A549 (cell line): ENCODE results near the gene TRPV4. TPM values are rescaled to one million over a fixed set of nuclear protein-coding genes. Genes with fewer than 3 reads are reported as not detected.
A peak's percentile ranks its signal among the peaks of the same experiment; 100 is the strongest.

Experiments used
- ATAC-seq, 2 experiments: fragments of 200-7000 bp in 1 of 2; fragments of >200 bp in 1 of 2; cut with Nextera tagmentation in 1 of 2; cut with Tn5 transposase in 1 of 2; 3 replicates each; pipeline versions ENCODE4 v1.8.0 to v1.9.1; 2018 to 2020; ENCODE audit warnings: mild to moderate bottlenecking in 1 of 2, moderate library complexity in 1 of 2
- CTCF ChIA-PET: fragments of 300-600 bp; sonication (Branson Sonifier 250); formaldehyde crosslinking; extraction: SDS; loops from one replicate; lab custom pipeline; 2021; ENCODE audit warnings: antibody characterized with exemption, inconsistent platforms; lab: Yijun Ruan, JAX
- POLR2A ChIA-PET: fragments of 350-600 bp; formaldehyde crosslinking; extraction: SDS; loops from one replicate; lab custom pipeline; 2021; ENCODE audit warnings: antibody characterized with exemption, inconsistent platforms; lab: Yijun Ruan, JAX
- DNase-seq, 2 experiments: peaks; one replicate each; pipeline versions ENCODE4 v3.0.0 to v3.0.0-alpha.2; 2011 to 2016; ENCODE audit warnings: low read depth in 1 of 2, low spot score in 1 of 2
- FAIRE-seq: peaks from 2 replicates; lab custom pipeline; 2011; peaks lifted over from hg19 to GRCh38; lab: Jason Lieb, UNC
- H3K27ac ChIP-seq, 2 experiments: fragments of >200 bp; sonication (Bioruptor Twin); formaldehyde crosslinking; 3 replicates each; pipeline ENCODE4 v1.5.1; 2016 to 2017
- H3K4me1 ChIP-seq: fragments of >200 bp; sonication (Bioruptor Twin); formaldehyde crosslinking; 3 replicates; pipeline ENCODE4 v1.6.1; 2016
- H3K4me2 ChIP-seq: fragments of >200 bp; sonication (Bioruptor Twin); formaldehyde crosslinking; 3 replicates; pipeline ENCODE4 v1.6.1; 2016
- H3K4me3 ChIP-seq: fragments of >200 bp; sonication (Bioruptor Twin); formaldehyde crosslinking; 3 replicates; pipeline ENCODE4 v1.5.1; 2016
- H3K9me3 ChIP-seq: fragments of >200 bp; sonication (Bioruptor Twin); formaldehyde crosslinking; 3 replicates; pipeline ENCODE4 v1.6.1; 2016
- BHLHE40 ChIP-seq: IDR thresholded peaks from 2 replicates; pipeline ENCODE4 v1.6.1; 2012; ENCODE audit warnings: low read depth, low read length, inconsistent platforms
- CEBPB ChIP-seq, 2 experiments: fragments of >200 bp in 1 of 2; sonication (Bioruptor Twin) in 1 of 2; formaldehyde crosslinking in 1 of 2; IDR thresholded peaks; 2 replicates each; pipeline ENCODE4 v1.6.1; 2012 to 2016
- CTCF ChIP-seq: fragments of >200 bp; sonication (Bioruptor Twin); formaldehyde crosslinking; IDR thresholded peaks from 3 replicates; pipeline ENCODE4 v1.5.1; 2016
- EHMT2 ChIP-seq: fragments of 200-600 bp; sonication (generic); IDR thresholded peaks from 2 replicates; pipeline ENCODE4 v1.6.1; 2016; ENCODE audit warnings: antibody characterized with exemption, low read depth, mild to moderate bottlenecking, moderate library complexity
- EP300 ChIP-seq, 2 experiments: fragments of >200 bp; sonication (Bioruptor Twin); formaldehyde crosslinking; IDR thresholded peaks; 2 replicates in 1 of 2; 3 replicates in 1 of 2; pipeline ENCODE4 v1.6.1; 2016 to 2017
- ESRRA ChIP-seq: fragments of 150-350 bp; IDR thresholded peaks from 2 replicates; pipeline ENCODE4 v1.6.1; 2014; ENCODE audit warnings: mild to moderate bottlenecking, low read length, borderline replicate concordance
- FOXS1 ChIP-seq: fragments of 250-450 bp; sonication (Bioruptor Pico); IDR thresholded peaks from 2 replicates; pipeline ENCODE4 v1.5.0; 2020; ENCODE audit warnings: mild to moderate bottlenecking, moderate library complexity
- HES2 ChIP-seq: fragments of >200 bp; sonication (Bioruptor Twin); formaldehyde crosslinking; IDR thresholded peaks from 2 replicates; pipeline ENCODE4 v1.6.1; 2016
- HEYL ChIP-seq: fragments of 250-450 bp; sonication (Bioruptor Pico); IDR thresholded peaks from 2 replicates; pipeline ENCODE4 v1.8.0; 2021; ENCODE audit warnings: mild to moderate bottlenecking, moderate library complexity
- HOXB13 ChIP-seq: fragments of 250-450 bp; sonication (Bioruptor Pico); IDR thresholded peaks from 2 replicates; pipeline ENCODE4 v1.5.0; 2020; ENCODE audit warnings: low read depth, mild to moderate bottlenecking, moderate library complexity
- KDM1A ChIP-seq: fragments of 200-600 bp; sonication (generic); IDR thresholded peaks from 2 replicates; pipeline ENCODE4 v1.6.1; 2016; ENCODE audit warnings: low read depth, mild to moderate bottlenecking
- MAFK ChIP-seq: fragments of 450-650 bp; IDR thresholded peaks from 2 replicates; pipeline ENCODE4 v1.6.1; 2014; ENCODE audit not compliant: partially characterized antibody
- MAX ChIP-seq: IDR thresholded peaks from 2 replicates; pipeline ENCODE4 v1.6.1; 2012
- MYC ChIP-seq: IDR thresholded peaks from 2 replicates; pipeline ENCODE4 v1.6.1; 2012; ENCODE audit warnings: mild to moderate bottlenecking, inconsistent platforms, low read length, improper control_type of control experiment, borderline replicate concordance
- NPAS2 ChIP-seq: fragments of 250-450 bp; sonication (Bioruptor Pico); IDR thresholded peaks from 2 replicates; pipeline ENCODE4 v1.8.0; 2022; ENCODE audit warnings: mild to moderate bottlenecking, moderate library complexity, borderline replicate concordance
- PHF8 ChIP-seq: fragments of 200-600 bp; sonication (generic); IDR thresholded peaks from 2 replicates; pipeline ENCODE4 v1.6.1; 2016; ENCODE audit warnings: low read depth, mild to moderate bottlenecking, antibody characterized with exemption, moderate library complexity, borderline replicate concordance
- POLR2A ChIP-seq: IDR thresholded peaks from 2 replicates; pipeline ENCODE4 v1.6.1; 2012; ENCODE audit warnings: mild to moderate bottlenecking, low read length
- RARB ChIP-seq: fragments of 250-450 bp; sonication (Bioruptor Pico); IDR thresholded peaks from 2 replicates; pipeline ENCODE4 v1.8.0; 2021; ENCODE audit warnings: mild to moderate bottlenecking, moderate library complexity
- RCOR1 ChIP-seq: fragments of 150-350 bp; IDR thresholded peaks from 2 replicates; pipeline ENCODE4 v1.6.1; 2014; ENCODE audit warnings: antibody characterized with exemption, low read length, low read depth
- RFX5 ChIP-seq: fragments of 450-650 bp; IDR thresholded peaks from 2 replicates; pipeline ENCODE4 v1.7.1; 2014; ENCODE audit warnings: antibody characterized with exemption, mild to moderate bottlenecking, moderate library complexity
- TFCP2L1 ChIP-seq: fragments of 250-450 bp; sonication (Bioruptor Pico); IDR thresholded peaks from 2 replicates; pipeline ENCODE4 v1.5.0; 2021; ENCODE audit warnings: mild to moderate bottlenecking
- TP53 ChIP-seq: fragments of 250-450 bp; sonication (Bioruptor Pico); IDR thresholded peaks from 2 replicates; pipeline ENCODE4 v1.5.0; 2021; ENCODE audit warnings: mild to moderate bottlenecking, moderate library complexity
- ZFP36 ChIP-seq: fragments of 450-650 bp; IDR thresholded peaks from 2 replicates; pipeline ENCODE4 v1.6.1; 2014; ENCODE audit warnings: borderline replicate concordance; ENCODE audit not compliant: partially characterized antibody
- ZSCAN20 ChIP-seq: fragments of 250-450 bp; sonication (Bioruptor Pico); IDR thresholded peaks from 2 replicates; pipeline ENCODE4 v1.8.0; 2022; ENCODE audit warnings: mild to moderate bottlenecking, moderate library complexity
- WGBS: methylation state at CpG from one replicate; pipeline ENCODE4 v1.1.6; 2017; ENCODE audit errors: missing lambda C conversion rate; 5-methylcytosine and 5-hydroxymethylcytosine counted together
- polyA plus RNA-seq, 4 experiments: library from polyadenylated mRNA; depleted of rRNA in 3 of 4; stranded (reverse); fragments of >200 nt; fragmentation: RNase III in 1 of 4; extraction: RNeasy Plus Mini Kit Qiagen cat#74134 plus additional on column Dnase treatment in 1 of 4; gene quantifications; 2 replicates in 3 of 4; 3 replicates in 1 of 4; pipeline ENCODE4 v1.2.3, GENCODE V29; 2011 to 2017

Gene TRPV4
- polyA plus RNA-seq, 2 of the 4 experiments (the other 2 are of a cell fraction): 0.15 to 0.37 TPM

DNA sequence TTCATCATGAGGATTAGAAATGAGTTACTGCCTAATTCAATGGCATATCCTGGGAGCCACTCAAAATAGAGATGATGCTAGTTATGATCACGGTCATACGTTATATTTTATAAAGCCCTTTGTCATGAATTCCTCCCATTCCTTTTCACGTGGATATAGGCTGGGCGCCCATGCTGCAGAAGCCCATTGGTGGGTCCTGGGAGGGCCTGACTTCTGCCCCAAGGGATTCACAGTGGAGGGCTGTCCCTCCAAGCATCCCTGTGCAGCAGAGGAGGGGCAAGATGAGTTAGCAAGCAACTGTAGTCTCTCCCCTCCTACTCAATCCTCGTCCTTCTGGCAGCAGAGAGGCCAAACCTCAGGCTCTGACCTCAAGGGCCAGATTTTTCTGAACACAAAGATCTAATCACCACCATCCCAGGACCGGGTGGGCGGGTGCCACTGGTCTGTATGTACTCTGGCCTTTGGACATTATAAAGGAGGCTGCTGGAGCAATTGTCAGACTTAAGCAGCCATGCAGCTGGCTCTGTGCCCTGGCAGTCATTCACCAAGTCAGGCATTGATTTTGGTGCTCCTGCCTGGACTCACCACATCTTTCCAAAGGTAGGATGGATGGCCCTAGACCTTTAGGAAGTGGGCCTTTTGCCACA is 38.6 kb upstream of the TRPV4 start:
- POLR2A ChIA-PET: no interaction called here
- ATAC-seq (peak in 1 of 2 experiments; percentile 41; a peak in 3 of 6 replicates), DNase-seq (no peak), FAIRE-seq (no peak)
- CTCF ChIA-PET: interaction anchor here (1.4 to 2.4 kb wide), 2 partner anchors 18 to 26 kb away, joined by 5 to 9 read pairs; no protein-coding TSS in a partner anchor
- no peaks in the 10 kb centered on the region for H3K4me1 ChIP-seq
- no peak overlapping the region for H3K4me2 ChIP-seq
- H3K27ac ChIP-seq: no peak overlapping the region
- 85% methylated on average over 7 of the region's 7 CpGs for WGBS
- H3K4me3 ChIP-seq: no peak overlapping the region
- no peaks in the 10 kb centered on the region for H3K9me3 ChIP-seq
- TF ChIP-seq RFX5: no peak
- TF ChIP-seq RCOR1: no peak
- TF ChIP-seq TP53 (CRISPR knock-in tag): no peak
- TF ChIP-seq ZFP36: no peak
- no peak for TF ChIP-seq NPAS2 (CRISPR knock-in tag)
- no peak for TF ChIP-seq POLR2A
- TF ChIP-seq TFCP2L1 (CRISPR knock-in tag): no peak
- no peak for TF ChIP-seq RARB (CRISPR knock-in tag)
- TF ChIP-seq ESRRA: no peak
- no peak for TF ChIP-seq MAX
- TF ChIP-seq BHLHE40: no peak
- TF ChIP-seq ZSCAN20 (CRISPR knock-in tag): no peak
- no peak for TF ChIP-seq MYC

DNA sequence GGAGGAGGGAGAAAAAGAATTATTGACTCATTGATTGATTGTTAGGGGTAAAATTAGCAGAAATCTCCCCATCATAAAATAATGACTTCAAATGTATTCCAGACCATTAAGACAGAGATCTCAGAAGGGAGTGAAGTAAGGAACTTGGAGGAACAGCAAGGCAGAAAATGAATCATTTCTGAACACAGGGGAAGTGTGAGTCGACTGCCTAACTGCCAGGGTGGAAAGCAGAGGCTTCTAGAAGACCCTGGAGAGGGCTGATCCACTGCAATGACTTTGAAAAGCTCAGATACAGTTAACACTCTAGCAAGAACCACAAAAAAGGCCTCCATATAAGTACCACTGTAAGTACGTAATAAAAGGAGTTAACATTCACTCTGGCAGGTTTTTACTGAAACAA is 37.5 kb upstream of the TRPV4 start:
- ChIA-PET POLR2A (no interaction called here), CTCF (interaction anchor here (1.3 to 2.4 kb wide), 3 partner anchors 17 to 65 kb away, joined by 4 to 9 read pairs (median 5); no protein-coding TSS in a partner anchor)
- Histone ChIP-seq H3K4me2 (no peak overlapping the region), H3K4me1 (peaks cover under 1% of the 10 kb centered on the region; the same call in 2 of the 3 replicates), H3K9me3 (no peaks in the 10 kb centered on the region), H3K27ac (no peak overlapping the region), H3K4me3 (no peak overlapping the region)
- no peak for FAIRE-seq
- TF ChIP-seq MAFK (no peak), FOXS1 (CRISPR knock-in tag) (no peak)
- ATAC-seq: no peak
- 60% methylated on average over 2 of the region's 2 CpGs for WGBS
- no peak for DNase-seq

- H3K27ac ChIP-seq: no peak overlapping the region
- no peak for FAIRE-seq
- CTCF ChIA-PET: interaction anchor here (0.6 to 3.3 kb wide), 6 partner anchors 10 to 63 kb away, joined by 3 to 23 read pairs (median 4); no protein-coding TSS in a partner anchor
- 78% methylated on average over 9 of the region's 9 CpGs for WGBS
- TF ChIP-seq HOXB13: no peak
- TF ChIP-seq EHMT2: no peak
- no peak for TF ChIP-seq KDM1A
- no peak for TF ChIP-seq HES2
- TF ChIP-seq RARB (CRISPR knock-in tag): no peak
- no peak for TF ChIP-seq PHF8
- TF ChIP-seq ZFP36: no peak
- TF ChIP-seq CTCF: no peak
- no peak for TF ChIP-seq HEYL (CRISPR knock-in tag)
- no peak for TF ChIP-seq EP300 (IDR thresholded peaks at IDR 0.05)
- TF ChIP-seq RCOR1: no peak
- TF ChIP-seq CEBPB (IDR thresholded peaks at IDR 0.05): no peak
- POLR2A ChIA-PET: no interaction called here
- ATAC-seq: no peak
- DNase-seq: no peak
- no peak overlapping the region for H3K4me3 ChIP-seq
- H3K4me1 ChIP-seq: peaks cover 19% of the 10 kb centered on the region
- H3K4me2 ChIP-seq: no peak overlapping the region
- H3K9me3 ChIP-seq: no peaks in the 10 kb centered on the region
Observed at GRCh38 chr12:109868182-109869051, 35.2 kb upstream of the TRPV4 start.
